CD4-positive, alpha-beta T cell treated with Interleukin-17A for 1 hour (primary cell): ENCODE data around the gene AMN.
A peak's percentile ranks its signal among the peaks of the same experiment; 100 is the strongest.

Source experiments
- DNase-seq: peaks from one replicate; pipeline ENCODE4 v3.0.0-alpha.2; 2020

The AMN gene

DNA sequence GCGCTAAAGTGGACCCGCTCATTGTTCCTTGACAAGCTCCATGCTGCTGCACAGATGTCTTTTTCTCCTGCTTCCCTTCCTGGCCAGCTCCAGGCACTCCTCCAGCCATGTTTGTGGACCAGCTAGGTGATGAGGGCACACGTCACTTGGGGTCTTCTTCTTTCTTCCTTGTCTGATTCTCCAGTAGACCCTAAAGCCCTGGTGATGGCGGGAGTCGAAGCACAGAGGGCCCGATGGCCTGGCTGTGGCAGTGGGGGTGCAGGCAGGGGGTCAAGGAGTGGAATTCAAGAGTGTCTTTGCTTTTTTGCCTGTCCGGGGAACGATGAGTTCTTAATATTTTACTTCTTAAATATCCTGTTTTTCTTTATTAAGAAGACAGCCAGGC is 23.0 kb upstream of the AMN start:
- DNase-seq: no peak

DNA sequence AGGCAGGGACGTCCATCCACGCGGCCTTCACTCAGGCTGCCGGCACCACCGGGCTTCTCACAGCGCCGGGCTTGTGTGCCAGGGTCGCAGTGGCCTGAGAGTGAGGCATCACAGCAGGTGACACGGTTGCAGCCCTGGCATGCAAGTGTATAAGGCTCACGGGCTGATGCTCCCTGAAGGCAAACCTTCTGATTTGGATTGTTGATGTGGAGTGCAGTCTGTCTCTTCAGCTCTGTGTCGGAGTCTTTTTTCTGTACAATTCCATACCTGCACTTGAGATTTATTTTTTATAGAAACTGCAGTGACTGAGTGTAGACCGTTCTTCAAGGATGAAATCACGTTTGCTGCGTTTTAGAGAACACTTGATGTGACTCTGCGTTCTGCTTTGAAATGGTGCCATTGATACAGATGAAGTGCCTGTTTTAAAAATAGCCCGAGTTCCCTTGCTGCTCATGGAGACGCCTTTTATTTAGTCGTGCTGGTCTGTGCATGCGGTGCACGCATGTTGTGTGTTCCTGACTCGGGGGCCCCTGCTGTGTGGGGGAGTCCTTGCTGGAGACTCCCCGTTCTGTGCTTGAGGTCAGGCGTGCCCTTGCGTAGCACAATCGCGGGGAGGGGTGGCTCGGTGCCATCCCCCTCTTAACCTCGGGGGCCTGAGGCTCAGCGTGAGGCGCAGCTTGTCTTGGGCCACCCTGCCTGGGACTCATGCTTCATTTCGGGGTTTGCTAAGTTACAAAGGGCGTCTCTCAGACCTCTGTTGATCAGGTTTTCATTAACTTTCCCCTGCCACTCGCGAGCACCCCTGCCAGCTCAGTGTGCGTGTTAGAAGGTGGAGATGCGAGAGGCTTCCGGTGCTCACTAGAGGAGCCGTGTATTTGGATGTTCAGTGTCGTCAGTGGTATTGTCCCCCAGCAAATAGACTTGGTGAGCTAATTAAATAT is 21.6 kb upstream of the AMN start:
- peak; percentile 15 for DNase-seq

DNA sequence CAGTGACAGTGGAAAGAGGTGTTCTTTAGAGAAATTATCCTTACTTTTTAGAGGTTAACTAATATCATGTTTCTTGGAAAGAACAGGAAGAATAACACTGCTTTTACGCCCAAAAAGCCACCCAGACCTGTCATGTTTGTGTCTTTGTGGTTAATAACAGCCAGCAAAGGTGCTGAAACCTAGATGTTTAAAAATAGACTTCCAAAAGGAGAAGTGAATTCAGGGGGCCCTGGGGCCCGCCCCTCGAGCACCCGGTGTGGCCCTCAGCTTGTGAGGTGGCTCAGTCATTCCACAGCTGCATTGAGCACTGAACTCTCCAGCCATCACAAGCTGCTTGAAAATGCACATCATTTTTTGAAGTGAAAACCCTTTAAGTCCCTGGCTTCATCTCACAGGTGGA is 20.8 kb upstream of the AMN start:
- peak; percentile 7 for DNase-seq

DNA sequence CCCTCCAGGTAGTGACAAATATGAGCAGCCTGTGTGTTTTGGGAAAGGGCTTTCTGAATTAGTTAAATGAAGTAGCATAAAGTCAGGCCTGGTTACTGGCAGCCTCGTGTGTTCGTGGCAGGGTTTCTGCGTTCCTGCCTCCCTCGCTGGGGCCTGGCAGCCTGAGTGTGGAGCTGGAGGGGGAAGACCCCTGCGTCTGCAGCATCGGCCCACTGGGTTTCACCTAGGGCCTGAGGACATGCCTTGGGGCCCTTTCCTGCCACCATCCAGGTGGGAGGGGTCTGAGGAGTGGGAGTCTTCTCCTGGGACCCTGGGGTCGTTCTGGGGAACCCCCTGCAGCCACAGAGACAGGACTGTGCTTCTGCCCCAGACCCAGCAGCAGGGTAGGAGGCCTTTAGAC is 20.4 kb upstream of the AMN start:
- DNase-seq: no peak

DNA sequence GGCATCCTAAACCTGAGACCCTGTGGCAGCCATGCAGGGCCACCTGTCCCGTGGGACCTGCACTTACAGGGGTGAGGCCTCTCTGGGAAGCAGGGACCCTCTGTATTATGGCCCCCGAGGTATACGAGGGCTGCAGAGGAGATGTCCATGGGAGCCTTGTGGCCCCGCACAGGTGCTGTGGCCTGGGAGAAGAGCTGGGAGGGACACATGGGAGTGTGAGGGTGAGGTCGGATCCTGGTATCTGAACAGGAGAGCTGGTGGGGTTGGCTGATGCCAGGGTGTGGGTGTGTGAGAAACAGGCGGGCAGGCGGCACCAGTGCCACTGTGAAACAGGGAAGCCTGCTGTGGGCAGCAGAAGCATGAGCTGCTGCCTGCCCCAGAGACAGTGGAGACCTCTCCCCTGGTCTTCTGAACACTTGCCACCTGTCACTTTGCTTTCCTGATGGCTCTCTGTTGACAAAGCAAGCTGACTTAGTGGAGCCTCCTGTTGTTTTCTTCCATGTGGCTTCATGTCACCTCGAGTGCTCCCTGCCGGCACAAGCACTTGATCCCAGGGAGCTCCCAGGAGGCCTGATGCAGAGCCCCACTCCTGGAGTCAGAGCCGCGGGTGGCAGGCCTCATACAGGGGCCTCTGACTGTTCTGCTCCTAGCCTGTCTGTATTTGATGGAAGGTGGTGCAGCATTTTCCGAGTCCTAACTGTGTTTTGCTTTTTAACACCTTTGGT is 19.8 kb upstream of the AMN start:
- no peak for DNase-seq

DNA sequence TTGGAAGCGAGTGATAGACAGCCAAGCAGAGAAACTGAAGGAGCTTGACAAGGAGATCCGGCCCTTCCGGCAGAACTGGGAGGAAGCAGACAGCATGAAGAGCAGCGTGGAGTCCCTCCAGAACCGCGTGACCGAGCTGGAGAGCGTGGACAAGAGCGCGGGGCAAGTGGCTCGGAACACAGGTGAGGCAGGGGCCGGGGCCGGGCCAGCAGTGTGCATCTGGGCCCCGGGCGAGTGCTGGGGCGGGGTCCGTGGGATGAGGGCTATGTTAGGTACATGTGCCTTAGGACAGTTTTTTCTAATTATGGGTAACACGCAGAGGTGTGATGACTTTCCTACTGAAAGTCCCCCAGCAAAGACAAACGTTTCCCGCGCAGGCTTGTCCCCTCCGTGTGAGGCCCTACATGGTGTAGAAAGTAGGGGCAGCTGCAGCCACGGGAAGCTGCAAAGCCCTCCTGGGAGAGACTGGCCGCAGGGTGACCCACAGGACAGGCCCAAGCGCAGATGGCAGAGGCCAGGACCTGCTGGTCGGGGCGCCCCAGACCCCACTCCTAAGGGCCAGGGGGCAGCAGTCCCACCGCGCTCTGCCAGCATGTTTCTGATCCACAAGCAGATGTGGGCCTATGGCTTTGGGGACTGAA is 19.1 kb upstream of the AMN start:
- no peak for DNase-seq

DNA sequence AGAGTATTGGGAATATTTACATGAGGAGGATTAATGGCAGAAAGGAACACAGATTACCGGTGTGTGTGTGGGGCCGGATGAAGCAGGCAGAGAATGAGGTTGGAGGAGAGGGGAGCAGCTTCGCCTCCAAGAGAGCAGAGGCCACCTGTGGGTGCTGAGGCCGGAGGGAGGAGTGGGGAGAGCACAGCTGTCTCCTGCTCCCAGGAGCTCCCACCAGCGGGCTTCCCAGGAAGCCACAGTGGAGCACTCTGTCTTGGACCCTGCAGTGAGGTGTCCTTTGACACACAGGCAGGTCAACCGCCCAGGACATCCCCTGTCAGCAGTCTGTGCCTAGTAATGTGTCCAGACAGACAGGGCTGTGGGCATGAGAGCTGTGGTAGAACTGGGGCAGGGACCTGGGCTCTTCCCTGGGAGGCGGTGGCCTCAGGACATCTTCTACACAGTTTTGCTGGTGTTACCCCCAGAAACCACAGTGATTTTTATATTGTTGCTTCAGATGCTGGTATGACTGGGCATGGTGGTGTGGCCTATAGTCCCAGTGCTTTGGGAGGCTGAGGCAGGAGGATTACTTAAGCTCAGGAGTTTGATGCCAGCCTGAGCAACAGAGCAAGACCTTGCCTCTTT is 18.5 kb upstream of the AMN start:
- DNase-seq: no peak

DNA sequence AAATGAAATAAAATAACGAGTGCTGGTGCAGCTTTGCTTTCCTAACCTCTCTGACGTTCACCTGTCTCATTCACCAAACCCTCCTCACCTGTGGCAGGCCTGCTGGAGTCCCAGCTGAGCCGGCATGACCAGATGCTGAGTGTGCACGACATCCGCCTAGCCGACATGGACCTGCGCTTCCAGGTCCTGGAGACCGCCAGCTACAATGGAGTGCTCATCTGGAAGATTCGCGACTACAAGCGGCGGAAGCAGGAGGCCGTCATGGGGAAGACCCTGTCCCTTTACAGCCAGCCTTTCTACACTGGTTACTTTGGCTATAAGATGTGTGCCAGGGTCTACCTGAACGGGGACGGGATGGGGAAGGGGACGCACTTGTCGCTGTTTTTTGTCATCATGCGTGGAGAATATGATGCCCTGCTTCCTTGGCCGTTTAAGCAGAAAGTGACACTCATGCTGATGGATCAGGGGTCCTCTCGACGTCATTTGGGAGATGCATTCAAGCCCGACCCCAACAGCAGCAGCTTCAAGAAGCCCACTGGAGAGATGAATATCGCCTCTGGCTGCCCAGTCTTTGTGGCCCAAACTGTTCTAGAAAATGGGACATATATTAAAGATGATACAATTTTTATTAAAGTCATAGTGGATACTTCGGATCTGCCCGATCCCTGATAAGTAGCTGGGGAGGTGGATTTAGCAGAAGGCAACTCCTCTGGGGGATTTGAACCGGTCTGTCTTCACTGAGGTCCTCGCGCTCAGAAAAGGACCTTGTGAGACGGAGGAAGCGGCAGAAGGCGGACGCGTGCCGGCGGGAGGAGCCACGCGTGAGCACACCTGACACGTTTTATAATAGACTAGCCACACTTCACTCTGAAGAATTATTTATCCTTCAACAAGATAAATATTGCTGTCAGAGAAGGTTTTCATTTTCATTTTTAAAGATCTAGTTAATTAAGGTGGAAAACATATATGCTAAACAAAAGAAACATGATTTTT is 17.1 kb upstream of the AMN start:
- DNase-seq: no peak

DNA sequence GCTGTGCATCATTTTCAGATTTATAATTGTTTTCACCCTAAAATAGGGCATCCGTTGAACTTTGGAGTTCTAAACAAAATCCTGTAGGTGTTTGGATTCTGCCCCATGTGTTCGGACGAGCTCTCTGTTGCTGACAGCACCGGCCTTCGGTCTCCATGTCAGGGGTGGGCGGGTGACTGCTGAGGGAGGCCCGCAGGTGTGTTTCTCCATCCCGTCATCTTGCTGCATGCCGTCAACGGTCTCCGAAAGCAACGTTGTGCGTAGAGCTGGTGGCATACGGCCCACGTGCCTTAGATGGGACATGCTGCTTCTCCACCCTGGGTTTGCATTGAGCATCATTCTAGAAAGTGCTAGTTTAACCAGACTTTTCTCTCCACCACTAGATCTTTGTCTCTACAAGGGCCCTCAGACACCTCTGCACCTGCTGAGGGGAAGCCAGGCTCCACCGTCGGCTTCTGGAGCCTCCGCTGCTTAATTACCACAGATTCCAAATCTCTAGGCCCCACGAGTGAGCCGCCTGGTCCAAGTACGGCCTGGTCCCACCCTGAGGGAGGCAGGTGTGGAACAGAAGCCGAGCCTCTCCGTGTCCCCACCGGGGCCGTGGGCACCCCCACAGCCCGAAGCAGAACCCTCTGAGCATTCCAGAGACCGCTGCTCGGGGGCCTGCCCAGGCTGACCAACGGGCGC is 15.7 kb upstream of the AMN start:
- DNase-seq: no peak

DNA sequence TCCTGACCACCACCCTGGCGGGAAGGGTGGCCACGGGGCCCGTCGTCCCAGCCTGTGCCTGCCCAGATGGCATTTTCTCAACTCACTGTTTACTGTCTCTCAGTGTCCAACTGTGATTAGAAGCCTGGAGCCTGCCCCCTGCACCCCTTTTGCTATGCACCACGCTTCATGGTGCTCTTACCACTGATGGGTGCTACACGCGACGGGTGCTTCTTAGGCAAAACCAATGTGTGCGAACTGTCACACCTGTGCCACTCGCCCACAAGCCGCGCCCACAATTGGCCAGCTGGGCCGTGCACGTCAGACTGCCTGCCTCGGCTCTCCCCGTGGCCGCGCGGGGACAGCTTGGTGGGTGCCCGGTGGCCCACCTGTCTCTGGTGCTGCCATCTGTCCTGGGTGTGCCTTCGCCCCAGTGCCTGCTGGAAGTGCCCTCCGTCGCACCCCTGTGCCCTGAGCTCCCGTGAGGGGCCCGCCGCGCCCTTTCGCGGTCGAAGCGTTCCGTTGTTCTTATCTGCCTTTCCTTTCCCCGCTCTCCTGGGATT is 15.1 kb upstream of the AMN start:
- no peak for DNase-seq

DNA sequence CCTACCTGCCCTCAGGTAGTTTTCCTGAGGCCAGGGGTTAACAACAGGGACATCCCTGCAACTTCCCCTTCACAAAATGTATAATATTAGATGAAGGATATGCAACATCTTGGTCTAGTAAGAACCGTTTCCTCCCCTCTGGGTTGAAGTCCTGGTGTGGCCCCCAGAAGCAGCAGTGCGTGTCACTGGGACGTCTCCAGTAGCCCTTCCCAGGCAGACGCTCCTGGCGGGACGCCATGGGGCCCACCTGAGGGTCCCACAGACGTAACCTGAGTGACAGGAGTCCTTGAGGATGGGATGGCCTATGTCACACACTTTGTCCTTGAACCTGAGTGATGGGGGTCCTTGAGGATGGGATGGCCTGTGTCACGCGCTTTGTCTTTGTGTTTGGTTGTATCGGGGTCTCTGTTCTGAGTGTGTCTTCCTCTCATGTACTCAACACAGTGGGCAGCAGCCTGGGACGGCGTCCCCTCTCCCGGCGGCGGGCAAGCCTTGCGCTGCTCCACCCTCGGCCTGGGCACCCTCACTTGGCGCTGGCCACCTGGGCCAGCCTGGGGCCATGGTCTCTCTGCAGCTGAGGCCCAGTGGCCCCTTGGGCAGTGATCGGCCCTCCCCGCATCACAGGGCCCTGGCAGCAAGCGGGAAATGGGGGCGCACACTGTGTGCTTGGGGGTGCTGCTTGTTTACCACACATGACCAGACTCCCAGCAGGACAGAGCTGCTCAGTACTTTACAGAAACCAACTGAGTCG is 14.3 kb upstream of the AMN start:
- no peak for DNase-seq

DNA sequence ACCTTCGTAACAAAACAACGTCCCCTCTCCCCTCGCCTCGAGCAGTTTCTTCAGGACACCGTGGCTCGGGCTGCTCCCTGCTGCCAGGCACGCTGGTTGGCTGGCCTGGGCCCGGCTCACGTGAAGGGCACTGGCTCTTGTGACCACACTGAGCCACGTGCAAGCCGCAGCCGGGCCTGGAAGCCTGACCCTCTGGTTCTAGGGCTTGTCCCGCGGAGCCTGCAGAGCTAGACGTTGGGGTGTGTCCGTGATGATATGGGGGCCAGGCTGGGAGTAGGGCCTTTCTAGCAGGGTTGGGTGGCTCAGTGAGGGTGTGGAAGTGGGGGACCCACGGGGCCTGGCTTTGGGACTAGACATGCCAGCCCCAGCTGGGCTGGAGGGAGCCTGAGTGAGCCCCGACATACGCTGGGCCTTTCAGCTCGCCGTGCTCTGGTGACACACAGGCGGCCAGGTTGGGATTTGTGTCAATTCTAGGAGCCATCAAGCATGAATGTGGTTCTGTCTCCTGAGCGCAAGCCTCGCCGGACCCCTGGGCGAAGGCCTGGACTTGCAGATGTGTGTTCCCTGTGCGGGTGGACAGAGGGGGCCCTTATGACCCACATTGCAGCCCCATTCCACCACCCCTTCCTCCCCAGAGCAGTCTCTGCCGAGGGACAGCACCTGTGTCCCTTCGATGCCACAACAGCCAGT is 13.6 kb upstream of the AMN start:
- no peak for DNase-seq

DNA sequence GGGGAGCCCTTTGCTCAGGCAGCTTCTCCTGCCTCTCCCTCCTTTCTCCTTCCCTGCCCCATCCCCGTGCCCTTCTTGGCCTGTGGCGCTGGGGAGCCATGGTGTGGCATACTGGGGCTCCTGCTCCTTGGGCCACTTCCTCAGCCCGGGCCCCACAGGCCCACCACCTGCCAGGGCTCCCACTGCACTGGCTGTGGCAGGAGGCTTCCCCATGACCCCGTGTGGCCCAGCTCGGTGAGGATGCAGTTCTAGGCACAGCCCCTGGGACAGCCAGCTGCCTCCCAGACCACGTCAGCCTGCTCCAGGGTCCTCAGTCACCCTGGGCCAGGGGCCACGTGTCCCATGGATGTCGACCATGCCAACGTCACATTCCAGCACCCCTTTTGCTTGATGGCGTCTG is 13.0 kb upstream of the AMN start:
- DNase-seq: no peak

DNA sequence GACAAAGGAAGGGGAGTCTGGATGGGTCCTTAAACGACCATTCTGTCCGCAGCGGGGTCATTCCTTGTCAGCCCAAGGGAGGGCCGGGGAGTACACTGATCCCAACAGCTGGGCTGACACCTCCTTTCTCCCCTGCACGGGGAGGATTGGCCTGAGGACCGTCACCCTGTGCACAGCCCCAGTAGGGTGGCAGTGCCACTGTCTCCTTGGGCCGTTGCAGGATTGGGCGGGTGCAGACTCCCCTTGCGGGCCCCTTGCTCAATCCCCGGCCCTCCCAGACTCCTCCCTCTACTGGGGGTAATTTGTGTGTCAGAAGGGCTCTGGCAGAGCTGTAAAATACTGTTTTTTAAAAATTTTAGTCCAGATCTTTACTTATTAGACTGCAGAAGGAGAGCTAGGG is 12.6 kb upstream of the AMN start:
- DNase-seq: no peak

DNA sequence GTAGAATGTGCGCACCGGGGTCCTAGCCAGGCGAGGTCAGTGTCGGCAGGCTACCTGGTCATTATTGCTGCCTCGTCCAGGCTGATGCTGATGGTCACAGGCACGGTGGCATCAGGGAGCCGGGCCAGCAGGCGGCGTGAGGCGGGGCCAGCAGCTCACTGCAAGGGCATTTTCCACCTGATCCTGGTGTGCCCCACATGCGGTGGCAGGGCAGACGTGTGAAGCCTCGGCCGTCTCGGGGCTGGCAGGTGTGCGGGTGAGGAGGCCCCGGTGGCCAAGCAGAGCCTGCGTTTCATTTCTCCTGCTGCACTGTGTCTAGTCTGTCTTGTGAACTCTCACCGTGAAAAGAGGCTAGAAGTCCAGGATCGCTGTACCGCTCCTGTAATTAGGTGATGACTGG is 12.0 kb upstream of the AMN start:
- no peak for DNase-seq

DNA sequence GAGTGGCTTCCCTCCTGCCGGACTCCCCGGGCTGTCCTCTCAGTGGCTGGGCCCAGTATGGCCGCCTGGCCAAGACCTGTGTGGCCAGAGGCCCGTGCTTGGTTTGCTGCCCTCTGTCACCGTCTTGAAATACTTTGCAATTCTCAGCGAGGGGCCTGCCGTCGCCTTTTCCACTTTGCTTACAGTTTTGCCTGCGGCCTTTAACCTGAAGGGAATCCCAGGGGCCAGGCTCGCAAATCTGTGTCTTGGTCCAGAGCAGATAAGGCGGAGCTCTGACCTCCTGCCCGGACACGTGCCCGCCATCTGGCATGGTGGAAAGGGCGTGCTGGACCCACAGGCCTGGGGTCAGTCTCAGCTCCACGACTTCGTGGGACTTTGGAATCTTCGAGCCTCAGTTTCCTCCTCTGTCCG is 10.9 kb upstream of the AMN start:
- DNase-seq: no peak

DNA sequence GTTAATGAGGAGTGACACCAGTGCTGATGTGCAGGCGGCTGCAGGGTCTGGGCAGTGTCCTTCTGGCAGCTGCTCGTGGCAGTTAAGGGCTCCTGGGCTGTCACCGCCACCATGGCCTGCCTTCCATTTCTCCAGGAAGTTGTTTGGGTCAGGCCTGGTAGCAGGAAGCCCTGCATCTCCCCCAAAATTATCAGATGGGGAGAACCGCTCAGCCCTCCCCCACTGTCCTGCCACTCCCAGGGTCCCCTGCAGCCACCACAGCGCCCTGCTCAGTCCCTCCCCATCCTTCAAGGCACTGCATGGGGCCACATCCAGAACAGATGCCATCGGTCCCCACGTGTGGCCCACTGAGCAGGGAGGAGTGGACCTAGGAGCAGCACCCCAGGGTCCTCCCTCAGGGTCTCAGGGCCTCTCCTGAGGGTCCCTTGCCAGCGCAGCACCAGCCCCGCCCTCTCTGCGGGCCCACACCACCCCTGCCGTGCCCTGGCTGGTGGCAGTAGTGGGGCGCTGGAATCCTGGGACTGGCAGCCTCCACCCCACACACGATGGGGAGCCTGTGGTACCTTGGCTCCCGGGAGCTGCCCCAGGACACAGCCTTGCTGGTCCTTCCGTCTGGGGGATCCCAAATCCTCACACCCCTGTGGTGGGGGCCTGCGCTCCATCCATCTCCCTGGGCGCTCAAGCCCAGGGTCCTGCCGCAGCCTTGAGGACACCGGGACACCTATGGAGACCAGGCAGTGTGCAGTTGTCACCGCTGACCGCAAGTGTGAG is 10.3 kb upstream of the AMN start:
- DNase-seq: no peak

DNA sequence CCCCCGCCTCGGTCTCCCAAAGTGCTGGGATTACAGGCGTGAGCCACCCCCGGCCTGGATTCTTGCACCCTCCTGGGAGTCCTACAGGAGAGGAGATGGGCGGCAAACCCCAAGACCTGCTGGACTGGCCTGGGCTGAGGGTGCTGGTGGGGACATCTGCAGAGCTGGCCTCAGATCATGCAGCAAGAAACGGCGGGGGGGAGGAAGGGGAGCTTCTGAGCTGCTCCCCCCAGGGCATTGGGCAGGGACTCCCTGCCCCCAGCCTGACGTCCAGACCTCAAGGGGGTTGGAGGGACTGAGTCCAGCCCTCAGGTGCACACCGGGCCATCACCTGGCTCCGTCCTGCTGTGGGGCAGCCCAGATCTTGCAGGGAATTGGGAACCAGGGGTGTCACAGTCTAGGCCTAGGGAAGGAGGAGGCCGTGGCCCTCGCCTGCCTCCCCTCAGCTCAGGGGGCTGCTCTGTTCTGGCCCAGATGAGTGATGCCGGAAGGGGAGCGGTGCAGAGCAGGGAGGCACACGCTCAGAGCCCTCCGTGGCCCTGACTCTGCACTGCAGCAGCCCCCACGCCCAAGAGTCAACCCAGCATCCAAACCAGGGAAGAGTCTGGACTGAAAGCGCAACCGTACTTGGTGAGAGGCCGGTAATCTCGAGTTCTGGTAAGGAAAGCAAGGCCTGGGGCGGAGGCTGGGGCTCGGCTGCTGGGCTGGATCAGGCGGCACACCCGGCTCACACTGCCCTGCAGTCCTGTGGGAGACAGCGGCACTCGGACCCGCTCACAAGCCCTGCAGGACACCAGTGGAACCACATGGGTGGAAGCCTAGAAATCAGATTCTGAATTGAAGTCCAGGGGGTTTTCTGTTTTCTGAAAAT is 8.9 kb upstream of the AMN start:
- no peak for DNase-seq
